Activated T-helper 9 cell treated with anti-CD3 and anti-CD28 coated beads, Interleukin-2, amount 50 U/mL, for 16 hours (primary cell): ENCODE results near the gene SPNS3.

Experiments used
- DNase-seq: peaks from one replicate; pipeline ENCODE4 v3.0.0-alpha.2; 2020; ENCODE audit warnings: low read depth

SPNS3 gene

DNA sequence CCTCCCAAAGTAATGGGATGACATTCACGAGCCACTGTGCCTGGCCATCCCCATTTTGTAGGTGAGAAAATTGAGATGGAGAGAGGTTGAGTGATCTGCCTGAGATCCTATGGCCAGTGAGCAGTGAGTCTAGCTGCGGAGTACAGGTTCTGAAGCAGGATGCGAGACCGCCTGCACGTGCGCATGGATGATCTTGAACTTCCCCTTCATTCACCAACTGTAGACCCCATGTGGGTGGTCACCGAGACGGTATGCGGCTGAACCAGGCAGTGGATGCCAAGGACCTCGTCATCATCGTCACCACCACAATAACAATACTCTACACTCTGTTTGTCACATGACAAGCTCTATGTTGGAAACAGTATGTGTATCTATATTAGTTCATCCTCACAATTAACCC, 6.2 kb upstream of the SPNS3 start:
- DNase-seq = no peak

DNA sequence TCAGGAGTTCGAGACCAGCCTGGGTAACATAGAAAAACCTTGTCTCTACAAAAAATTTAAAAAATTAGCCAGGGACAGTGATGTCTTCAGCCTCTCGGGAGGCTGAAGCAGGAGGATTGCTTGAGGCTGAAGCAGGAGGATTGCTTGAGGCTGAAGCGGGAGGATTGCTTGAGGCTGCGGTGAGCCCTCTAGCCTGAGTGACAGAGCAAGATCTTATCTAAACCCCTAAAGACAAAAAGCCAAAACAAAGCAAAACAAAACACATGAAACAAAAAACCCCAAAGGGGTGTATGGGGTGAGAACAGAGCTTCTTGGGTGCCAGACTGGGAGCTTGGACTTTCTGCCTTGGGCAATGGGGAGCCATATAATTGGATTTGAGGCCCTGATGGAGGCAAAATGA, 2.6 kb downstream of the SPNS3 start:
- DNase-seq = no peak

DNA sequence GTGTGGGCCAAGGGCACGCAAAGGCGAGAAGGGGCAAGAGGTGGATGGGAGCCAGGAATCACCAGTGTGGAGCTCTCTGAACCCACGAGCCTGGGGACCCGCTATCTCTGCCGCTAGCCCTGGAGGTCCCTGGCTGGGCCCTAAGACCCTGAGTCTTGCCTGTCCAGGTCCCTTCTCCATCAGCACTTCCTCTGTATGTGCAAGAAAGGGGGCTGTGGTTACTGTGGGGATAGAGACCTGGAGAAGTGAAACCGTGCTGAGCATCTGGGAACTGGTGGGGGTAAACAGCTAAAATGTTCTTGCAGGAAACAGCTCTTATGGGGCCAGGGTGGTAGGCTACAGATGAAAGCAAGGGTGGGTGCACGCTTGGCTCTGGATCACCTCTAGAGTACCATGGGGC, 3.1 kb downstream of the SPNS3 start:
- DNase-seq = no peak

DNA sequence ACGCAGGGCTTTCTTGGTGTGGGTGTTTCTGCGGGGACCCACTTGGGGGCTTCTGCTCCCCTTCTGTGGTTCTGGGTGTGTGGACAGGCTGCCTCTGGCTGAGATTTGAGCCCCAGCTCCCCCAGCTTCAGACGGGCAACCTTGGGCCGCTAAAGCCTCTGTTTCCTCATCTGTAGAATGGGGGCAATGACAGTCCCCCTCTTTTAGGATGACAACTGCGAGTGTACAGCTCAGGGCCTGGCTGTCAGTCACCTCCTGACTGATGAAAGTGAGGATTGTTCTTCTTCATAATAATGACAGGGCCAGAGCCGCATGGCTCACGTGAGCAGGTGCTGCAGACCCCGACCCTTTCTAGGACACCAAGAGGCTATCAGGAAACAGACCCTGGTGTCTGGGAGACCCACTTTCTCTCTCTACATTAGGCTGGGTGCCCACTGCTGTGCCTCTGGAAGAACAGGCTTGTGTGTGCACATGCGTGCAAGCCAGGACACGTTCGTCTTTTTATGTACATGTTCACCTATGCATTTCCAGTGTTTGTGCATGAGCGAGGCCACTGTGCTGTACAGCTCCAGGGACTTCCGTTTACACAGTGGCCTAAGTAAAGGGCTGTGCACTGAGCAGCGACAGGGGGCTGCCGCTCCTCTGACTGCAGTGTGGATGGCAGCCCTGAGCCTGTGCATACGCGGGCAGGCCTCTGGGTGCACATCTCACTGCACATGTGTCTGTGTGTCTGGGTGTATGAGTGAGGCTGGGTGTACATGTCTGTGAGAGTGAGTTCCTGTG, 4.6 kb downstream of the SPNS3 start:
- no peak for DNase-seq

DNA sequence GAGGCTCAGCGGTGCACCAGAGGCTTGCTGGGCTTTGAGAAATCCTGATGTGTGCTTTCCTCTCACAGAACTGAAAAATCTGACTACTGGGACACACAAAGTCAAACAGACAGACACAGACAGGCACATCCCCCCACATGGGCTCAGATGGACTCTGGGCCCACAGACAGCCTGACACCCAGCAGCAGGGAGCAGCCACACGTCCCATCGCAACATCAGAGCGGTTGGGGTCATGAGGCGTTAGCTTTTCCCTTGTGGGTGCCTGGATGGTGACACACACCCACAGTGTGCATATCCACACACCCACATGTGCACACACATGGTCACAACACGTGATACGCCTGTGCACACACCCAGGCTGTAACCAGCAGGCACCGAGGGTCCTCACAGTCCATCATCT, 6.3 kb downstream of the SPNS3 start:
- no peak for DNase-seq

DNA sequence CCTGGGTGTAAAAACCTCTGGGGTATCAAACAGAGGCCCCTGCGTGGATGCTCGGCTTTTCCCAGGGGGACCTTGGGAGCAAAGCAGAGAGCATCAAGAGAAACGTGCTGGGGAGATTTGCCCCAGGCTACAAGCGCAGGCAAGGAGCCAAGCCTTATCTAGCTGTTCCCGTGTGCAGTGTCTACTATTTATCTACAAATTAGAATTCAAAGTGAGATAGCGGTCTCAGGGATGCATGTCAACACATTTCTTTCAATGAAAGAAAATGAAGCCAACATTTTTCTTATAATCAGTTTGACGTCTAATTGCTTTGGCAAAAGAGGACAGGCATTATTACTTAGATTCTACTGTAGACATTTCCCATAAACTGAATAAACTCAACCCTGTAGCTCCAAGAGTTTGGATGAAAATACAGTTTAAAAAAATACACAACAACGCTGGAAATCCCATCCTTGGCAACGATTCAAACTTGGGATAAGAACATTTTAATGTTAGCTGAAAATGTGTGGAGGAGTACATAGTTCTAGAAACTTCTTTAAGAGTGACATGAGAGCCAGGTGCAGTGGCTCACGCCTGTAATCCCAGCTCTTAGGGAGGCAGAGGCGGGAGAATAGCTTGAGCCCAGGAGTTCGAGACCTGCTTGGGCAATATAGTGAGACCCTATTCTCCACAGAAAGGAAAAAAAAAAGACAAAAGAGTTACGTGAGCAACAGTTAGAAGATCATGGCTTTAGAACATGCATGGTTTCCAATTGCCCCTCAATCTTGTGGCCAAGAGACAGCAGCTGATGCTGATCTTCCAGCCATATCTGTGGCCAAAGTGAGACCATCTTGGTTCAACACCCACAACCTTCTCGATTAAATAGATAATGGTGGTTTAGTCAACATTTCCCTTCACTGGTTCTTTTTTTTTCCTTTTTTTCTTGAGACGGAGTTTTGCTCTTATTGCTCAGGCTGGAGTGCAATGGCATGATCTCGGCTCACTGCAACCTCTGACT, 7.2 kb downstream of the SPNS3 start:
- no peak for DNase-seq

DNA sequence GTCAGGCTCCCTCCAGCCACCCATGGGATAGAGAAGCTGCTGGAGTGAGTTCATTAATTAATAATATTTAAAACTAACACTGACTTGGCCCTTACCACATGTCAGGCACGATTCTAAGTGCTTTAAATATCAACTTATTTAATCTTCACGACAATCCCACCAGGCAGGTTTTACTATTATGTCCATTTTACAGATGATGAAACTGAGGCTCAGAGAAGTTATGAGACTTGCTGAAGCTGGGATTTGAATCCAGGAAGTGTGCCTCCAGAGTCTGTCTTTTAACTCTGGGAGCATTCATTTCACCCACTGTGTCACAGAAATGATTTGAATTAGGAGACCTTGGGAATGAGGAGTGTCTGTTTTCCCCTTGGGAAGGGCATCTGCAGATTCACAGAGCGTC, 8.8 kb downstream of the SPNS3 start:
- no peak for DNase-seq

DNA sequence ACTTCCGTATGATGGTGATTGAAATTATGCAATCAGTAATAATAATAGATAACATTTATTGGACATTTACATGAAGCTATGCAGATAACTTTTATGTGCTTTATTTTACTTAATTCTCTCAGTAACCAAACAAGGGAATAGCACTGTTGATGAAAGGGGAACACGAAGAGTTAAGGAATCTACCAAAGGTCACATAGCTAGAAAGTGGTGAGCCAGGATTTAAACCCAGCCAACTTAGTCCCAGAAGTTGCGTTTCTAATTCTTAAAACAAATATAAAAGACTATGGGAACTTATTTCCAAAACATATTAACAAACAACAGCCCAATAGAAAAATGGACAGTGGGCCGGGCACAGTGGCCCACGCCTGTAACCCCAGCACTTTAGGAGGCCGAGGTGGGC, 9.7 kb downstream of the SPNS3 start:
- no peak for DNase-seq

DNA sequence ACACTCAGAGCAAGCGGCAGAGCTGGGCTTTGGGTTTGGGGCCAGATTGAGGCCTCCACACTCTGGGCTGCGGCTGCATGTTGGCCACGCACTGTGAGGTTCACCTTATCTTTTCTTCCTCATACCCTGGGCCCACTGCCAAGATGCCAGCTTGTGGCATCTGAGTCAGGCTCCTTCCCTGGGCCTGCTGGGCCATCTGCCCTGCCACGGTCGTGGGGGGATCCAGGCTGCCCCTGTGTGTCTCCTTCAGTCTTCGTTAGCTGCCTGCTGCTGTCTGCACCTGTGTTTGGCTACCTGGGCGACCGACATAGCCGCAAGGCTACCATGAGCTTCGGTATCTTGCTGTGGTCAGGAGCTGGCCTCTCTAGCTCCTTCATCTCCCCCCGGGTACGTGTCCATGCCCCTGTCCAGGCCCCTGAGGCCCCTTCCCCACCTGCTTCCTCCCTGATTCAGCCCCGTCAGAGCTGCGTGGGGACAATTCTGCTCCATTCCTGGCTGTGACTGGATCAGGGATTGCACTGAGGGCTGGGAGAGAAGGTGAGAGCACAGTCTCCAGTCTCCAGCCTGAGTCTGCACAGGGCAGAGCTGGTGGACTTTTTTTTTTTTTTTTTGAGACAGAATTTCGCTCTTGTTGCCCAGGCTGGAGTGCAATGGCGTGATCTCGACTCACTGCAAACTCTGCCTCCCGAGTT, 11.2 kb downstream of the SPNS3 start:
- DNase-seq = no peak

DNA sequence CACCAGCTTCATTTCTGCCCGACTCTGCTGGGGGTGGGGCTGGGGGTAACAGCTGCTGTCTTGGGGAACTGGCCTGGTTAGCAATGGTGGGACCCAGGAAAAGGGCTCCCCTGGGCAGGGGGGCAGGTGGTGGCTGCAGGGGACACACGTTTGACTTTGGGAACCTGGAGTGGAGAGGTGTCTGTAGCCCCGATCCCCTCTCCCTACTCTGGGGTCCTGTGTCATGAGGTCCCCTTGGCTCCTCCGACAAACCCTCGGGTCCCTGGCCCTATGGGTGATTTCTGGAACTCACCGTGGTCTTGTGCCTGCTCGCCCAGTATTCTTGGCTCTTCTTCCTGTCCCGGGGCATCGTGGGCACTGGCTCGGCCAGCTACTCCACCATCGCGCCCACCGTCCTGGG, 12.0 kb downstream of the SPNS3 start:
- no peak for DNase-seq

DNA sequence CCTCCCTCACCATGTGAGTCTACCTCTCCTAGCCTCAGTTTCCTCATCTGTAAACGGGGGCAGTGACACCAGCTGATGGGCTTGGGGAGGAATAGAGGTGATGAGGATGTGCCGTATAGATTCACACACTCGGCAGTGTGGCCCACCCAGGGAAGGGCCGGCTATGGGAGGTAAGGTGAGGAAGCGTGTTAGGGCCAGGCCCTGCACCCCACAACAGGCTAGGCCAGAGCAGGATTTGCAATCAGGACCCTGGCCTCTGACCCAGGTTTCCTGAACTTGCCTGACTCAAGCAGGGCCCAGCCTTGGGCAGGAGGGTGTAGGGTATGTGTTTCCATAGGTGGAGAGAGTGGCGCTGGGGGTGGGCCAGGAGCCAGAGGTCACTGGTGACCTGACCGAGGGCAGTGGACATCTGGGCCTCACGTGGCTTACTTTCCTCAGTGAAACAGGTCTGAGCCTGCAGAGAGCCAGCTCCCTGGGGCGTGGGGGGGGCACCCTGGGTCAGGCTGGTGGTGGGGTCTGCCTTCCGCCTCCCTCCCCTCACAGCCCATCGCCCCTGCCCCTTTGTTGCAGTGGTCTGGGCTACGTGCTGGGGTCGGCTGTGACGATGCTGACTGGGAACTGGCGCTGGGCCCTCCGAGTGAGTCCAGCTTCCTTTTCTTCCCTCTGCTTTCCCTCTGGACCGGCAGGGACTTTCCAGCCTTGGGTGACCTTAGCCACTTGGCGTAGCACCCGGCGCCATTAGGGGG, 12.8 kb downstream of the SPNS3 start:
- DNase-seq = no peak

DNA sequence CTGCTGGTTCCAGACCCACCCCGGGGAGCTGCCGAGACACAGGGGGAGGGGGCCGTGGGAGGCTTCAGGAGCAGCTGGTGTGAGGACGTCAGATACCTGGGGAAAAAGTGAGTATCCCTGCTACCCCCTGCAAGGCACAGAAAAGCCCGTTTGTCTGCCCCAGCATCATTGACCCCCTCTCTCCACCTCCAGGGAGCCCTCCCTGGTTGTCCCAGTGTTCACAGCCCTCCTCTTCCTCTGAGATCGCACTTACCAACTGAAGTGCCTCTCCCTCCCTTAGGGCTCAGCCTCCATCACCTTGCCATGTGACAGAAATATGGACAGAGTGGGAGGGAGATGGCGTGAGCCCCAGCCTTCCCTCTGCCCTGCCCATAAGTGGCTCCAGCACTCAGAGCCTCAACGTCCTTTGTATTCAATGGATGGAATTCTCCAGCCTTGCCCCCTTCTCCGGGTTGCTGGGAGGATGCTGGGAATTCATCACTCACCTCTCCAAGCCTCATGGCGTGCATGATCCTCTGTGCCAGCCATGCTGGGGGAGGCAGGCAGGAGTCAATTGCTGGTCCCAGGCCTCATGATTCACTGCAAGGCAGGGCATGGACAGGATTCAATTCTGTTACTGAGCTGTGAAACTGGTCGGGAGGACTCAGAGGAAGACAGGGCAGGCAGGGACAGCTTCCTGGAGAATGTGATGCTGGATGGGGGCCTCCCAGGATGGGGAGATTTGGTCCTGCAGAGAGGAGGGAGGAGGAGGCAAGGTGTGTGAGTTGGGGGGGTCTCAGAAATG, 14.6 kb downstream of the SPNS3 start:
- DNase-seq = no peak

DNA sequence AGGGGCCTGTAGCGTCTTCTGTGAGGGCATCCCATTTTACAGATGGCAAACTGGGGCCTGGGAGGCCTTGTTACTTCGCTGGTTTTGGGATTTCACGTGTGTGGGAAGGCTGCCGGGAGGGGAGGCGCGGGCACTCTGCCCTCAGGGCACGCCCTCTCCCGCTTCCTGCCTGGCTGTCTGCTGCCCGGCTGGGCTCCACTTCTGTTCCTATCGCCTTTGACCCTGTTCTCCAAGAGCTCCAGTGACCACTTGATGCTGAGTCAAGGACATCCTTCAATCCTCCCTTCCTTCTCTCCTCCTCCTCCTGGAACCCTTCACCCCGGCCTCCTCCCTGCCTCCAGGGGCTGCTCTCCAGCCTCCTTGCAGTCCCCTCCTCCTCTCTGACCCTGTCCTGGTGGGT, 16.0 kb downstream of the SPNS3 start:
- no peak for DNase-seq

DNA sequence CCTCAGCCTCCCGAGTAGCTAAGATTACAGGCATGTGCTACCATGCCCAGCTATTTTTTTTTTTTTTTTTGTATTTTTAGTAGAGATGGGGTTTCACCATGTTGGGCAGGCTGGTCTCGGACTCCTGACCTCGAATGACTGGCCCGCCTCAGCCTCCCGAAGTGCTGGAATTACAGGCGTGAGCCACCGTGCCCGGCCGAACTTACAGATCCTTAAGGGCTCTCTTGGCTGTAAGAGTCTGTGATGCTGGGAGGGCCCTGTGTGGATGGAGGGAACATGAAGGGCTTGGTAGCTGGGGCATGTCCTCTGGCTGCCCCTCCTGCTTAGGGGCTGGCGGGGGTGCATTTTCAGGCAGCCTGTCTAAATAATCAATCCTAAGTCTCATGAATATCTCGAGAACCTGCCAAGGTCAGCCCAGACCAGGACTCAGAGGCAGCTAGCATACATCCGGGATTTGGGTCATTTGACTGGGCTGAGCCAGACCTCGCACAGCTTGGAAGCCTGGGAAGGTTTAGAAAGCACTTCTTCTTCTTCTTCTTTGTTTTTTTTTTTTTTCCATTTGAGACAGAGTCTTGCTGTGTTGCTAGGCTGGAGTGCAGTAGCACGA, 17.1 kb downstream of the SPNS3 start:
- DNase-seq = no peak

DNA sequence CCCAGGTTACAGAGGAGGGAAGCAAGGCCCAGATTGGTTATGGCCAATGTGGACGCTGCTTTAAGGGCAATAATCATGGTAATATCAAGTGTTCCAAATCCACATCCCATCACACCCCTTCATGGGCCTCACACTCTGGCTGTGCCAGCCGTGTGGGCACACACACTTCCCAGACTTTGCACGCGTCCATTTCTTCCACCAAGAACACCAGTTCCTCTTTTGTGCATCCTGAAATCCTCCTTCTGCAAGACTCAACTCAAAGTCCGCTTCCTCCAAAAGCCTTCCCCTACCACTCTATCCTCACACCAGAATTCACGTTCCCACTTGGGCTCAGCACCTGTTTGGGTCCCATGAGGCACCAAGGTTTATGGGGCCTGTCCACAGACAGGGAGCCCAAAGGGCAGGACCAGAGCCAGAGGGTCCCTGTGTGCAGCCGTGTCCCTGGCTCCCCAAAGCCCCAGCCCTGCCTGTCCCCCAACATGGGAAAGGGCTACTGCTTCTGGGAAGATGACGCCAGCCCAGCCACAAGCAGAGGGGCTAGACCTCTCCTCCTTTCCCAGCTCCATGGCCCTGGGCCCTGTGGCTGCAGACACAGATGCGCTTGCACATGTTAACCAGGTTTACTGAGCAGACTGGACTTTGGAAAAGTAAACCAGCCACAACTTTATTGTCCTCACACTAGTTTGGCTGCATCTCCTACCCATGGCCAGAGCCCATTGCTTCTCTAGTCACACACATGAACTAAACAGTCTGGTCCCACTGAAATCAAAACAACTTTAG, 20.3 kb downstream of the SPNS3 start:
- DNase-seq = no peak

DNA sequence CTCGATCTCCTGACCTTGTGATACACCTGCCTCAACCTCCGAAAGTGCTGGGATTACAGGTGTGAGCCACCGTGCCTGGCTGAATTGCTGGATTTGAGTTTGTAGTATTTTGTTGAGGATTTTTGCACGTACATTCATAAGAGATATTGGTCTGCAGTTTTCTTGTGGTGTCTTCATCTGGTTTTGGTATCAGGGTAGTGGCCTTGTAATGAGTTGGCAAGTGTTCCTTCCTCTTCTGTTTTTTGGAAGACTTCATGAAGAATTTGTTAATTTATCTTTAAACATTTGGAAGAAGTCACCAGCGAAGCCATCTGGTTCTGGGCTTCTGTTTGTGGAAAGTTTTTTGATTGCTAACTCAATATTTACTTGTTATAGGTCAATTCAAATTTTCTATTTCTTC, 26.9 kb downstream of the SPNS3 start:
- no peak for DNase-seq

DNA sequence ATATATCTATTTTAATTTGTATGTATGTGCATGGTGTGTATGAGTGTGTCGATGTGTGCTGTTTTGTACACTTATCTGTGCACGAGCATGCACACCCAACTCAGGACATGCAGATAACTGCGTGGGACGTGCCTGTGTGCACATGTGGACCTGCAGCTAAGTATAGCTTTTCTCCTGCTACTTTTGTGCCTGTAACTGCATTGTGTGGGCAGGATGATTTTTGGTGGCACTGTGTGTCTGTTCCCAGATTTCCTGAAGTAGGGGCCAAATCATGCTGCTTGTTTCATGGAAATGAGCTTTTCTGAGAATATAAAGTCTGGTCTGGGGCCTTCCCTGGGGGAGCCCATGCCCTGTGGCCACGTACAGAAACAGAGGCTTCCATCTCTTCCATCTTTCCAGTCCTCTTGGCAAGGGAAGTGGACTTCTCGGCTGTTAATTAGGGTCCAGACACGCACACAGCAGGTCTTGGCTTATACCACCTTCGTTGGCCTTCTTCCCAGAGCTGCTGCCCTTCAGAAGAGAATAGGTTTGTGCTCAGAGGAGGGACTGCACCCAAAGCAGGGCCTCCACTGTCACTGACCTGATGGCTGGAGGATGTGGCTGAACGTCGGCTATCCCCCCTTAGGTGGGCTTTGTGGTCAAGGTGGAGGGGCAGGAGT, 30.2 kb downstream of the SPNS3 start:
- no peak for DNase-seq

DNA sequence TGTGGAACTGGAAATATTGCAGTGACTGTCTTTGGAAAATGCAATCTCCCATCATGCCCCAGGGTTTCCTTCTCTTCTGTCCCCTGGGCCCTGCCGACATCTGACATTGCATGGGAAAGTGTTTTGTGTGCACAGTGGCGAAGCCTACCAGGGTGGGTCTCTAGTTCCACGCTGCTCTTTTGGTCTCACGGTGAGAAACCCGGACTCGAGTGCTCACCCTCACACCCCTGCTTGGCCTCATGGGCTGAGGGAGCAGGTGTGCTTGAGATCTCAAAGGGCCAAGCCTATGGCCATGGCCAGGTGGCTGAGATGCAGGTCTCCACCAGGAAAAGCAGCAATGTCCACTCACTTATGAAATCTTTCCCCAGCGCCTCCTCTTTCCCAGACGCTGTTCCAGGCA, 32.0 kb downstream of the SPNS3 start:
- DNase-seq = no peak

DNA sequence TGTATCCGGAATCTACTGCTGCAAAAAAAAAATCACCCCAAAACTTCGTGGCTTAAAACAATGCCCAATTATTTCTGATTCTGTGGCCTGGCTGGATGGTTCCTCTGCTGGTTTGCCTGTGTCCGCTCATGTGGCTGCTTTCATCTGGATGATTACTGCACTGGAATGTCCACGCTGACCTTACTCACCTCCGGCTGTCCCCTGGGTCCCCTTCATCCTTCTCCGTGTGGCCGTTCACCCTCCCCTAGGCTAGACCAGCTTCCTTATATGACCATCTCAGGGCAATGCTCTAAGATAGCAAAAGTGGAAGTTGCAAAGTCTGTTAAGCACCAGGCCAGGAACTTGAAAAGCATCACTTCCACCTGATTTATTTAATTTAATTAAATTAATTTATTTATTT, 33.5 kb downstream of the SPNS3 start:
- no peak for DNase-seq
